HG03095 (cell line): ENCODE results near the gene LEUTX.
"Not testable (repeated sequence)": the region's sequence is repeated elsewhere in the genome, so short reads cannot be mapped to it uniquely, and the experiment has no call there.

Source experiments
- ATAC-seq: cut with Tn5 transposase; IDR thresholded peaks from one replicate; pipeline ENCODE4 v1.9.1; 2021; ENCODE audit warnings: moderate library complexity; ENCODE audit not compliant: unreplicated experiment

LEUTX gene

DNA sequence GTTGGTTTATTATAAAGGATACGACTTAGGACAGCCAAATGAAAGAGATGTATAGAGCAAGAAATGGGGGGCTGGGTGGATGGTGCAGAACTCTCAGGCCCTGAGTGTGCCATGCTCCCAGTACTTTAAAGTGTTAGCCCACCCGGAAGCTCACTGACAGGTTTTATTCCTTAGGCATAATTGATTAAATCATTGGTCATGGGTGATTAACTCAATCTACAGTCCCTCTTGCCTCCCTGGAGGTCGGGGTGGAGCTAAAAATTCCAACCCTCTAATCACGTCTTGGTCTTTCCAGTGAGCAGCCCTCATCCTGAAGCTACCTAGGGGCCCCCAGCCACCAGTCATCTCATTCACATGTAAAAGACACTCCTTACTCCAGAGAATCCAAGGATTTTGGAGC lies 9.9 kb upstream of the LEUTX start:
- ATAC-seq: no peak

DNA sequence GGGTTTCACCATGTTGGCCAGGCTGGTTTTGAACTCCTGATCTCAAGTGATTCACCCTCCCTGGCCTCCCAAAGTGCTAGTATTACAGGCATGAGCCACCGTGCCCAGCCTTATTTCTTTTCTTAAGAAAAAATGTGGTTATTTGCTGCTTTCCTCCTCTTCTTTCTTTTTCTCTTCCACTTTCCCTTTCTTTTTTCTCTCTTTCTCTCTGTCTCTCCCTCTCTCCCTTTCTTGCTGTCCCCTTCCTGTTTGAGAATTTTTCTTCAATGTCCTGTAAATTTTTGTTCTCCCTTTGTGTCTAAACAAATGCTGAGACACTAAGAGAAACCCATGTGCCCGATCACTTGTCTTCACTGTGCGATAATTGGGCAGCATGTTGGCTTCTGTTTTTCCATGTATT lies 2.2 kb downstream of the LEUTX start:
- ATAC-seq: no peak

DNA sequence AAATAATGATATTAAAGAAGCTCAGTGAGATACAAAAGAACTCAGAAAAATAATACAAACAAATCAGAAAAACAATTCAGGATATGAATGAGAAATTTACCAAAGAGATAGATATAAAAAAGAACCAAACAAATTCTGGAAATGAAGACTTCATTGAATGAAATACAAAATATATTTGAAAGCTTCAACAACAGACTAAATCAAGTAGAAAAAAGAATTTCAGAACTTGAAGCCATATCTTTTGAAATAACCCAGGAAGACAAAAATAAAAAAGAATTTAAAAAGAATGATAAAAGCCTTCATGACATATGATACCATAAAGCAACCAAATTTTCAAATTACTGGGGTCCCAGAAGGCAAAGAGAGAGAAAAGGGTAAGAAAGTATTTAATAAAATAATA lies 9.6 kb downstream of the LEUTX start:
- ATAC-seq: no peak

DNA sequence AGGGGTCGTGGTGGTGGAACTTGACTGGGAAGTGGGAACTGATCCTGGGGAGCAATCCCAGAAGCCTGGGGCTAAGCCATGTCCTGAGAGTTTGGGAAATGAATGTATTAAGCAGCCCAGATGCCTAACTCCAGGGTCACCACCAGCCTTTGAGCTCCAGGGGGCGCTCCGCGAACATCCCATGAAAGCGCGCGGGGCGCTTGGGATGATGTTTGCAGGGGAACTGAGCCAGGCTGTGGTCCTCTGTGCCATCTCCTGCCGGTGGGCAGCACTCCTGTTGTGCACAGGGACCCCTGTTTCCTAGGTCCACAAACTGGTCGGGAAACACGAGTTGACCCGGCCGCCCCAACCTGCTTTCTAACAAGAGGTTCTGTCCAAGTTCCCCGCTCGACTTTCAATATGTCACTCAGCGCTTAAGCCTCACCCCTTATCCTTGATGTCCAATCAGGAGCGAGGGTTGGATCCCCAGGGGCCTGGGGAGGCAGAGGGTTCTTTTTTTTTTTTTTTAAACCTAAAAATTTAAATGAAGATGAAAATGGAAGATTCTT lies 14.4 kb downstream of the LEUTX start:
- no peak for ATAC-seq

DNA sequence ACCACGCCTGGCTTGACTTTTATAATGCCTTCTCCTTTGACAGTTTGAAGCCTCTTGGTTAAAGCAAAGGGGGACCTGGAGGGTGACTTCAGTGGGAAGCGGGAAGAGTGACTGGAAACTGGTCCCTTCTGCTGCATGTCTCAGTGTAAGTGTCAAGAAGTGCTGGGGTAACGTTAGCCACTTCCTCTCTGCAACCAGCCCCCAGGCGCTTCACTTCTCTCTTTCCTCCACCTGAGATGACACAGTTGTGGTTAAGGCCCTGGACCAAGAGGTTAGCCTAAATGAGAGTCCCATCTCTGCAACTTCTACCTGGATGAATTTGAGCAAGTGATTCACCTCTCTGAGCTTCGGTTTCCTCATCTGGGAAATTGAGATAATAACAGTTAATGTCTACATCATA lies 16.3 kb downstream of the LEUTX start:
- no peak for ATAC-seq

- no peak for ATAC-seq
Observed at GRCh38 chr19:39796000-39796498, 17.4 kb downstream of the LEUTX start.

DNA sequence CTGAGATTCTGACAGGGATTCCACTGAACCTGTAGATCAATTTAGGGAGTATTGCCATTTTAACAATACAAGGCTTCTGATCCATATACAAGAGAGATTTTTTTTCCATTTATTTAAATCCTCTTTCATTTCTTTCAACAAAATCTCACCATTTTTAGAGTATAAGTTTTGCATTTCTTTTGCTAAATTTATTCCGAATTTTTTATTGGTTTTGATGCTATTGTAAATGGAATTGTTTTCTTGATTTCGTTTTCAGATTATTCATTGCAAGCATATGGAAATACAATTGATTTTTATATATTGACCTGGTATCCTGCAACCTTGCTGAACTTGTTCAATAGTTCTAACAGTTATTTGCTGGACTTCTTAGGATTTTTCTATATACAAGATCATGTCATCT lies 18.4 kb downstream of the LEUTX start:
- no peak for ATAC-seq

GRCh38 chr19:39802958-39803357 lies 24.3 kb downstream of the LEUTX start:
- ATAC-seq: no peak

- ATAC-seq: no peak
Observed at GRCh38 chr19:39805104-39805503, 26.4 kb downstream of the LEUTX start.

DNA sequence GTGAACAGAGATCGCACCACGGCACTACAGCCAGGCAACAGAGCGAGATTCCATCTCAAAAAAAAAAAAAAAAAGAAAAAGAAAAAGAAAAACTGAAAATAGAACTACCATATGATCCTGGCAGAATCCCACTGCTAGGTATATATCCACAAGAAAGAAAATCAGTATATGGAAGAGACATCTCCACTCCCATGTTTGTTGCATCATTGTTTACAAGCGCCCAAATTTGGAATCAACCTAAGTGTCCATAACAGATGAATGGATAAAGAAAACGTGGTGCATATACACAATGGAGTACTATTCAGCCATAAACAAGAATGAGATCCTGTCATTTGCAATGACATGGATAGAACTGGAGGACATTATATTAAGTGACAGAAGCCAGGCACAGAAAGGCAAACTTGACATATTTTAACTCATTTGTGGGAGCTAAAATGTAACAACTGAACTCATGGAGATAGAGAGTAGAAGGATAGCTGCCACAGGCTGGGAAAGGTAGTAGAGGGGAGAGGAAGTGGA lies 29.3 kb downstream of the LEUTX start:
- no peak for ATAC-seq

- ATAC-seq: not testable (repeated sequence)
Observed at GRCh38 chr19:39808688-39809087, 30.0 kb downstream of the LEUTX start.

DNA sequence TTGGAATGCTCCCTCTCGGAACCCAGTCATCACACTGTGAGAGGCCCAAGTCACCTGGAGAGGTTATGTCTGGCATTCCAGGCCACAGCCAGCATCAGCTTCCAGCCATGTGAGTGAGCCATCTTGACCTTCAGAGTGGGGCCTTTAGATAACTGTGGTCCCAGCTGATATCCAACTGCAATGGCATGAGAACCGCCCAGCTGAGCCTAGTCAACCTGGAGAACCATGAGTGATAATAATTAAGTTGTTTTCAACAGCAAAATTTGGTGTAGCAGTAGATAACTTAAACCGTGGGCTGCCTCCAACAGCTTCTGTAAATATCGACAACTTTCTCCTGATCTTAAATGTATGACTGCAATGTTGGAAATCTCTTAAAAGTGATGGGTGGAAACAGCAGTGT lies 30.7 kb downstream of the LEUTX start:
- no peak for ATAC-seq

DNA sequence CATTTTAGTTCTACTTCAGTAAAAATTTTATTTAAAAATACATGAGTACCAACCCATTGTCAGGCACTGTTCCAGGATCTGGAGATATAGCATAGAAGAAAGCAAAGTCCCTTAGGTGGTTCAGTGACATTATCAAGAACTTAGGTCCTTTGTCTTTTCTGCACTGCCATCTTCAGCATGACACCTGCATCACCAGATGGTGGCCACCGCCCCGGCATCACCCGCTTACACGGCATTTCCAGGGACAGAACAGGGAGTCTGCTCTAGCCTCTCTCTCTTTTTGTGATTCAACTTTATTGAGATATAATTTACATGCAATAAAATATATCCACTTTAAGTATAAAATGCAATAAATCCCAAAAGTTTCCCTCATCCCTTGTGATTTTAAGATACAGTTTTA lies 31.8 kb downstream of the LEUTX start:
- no peak for ATAC-seq

GRCh38 chr19:39811064-39811463 lies 32.4 kb downstream of the LEUTX start:
- ATAC-seq: no peak

- ATAC-seq: no peak
Observed at GRCh38 chr19:39813264-39813993, 34.8 kb downstream of the LEUTX start.

- not testable (repeated sequence) for ATAC-seq
Observed at GRCh38 chr19:39814111-39814510, 35.5 kb downstream of the LEUTX start.

DNA sequence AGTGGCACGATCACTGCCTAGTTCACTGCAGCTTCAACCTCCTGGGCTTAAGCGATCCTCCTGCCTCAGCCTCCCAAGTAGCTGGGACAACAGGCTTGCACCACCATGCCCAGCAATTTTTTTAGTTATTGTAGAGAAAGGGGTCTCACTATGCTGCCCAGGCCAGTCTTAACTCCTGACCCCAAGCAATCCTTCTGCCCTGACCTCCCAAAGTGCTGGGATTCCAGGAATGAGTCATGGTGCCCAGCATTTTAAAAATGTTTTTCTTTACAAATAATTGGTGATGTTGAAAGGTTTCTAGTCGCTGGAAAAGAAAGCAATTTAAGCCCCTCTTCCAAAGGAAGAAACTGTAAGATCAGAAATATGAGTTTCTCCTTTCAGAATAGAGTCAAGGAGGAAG lies 35.9 kb downstream of the LEUTX start:
- no peak for ATAC-seq

GRCh38 chr19:39816287-39817048 lies 37.8 kb downstream of the LEUTX start:
- ATAC-seq: no peak

DNA sequence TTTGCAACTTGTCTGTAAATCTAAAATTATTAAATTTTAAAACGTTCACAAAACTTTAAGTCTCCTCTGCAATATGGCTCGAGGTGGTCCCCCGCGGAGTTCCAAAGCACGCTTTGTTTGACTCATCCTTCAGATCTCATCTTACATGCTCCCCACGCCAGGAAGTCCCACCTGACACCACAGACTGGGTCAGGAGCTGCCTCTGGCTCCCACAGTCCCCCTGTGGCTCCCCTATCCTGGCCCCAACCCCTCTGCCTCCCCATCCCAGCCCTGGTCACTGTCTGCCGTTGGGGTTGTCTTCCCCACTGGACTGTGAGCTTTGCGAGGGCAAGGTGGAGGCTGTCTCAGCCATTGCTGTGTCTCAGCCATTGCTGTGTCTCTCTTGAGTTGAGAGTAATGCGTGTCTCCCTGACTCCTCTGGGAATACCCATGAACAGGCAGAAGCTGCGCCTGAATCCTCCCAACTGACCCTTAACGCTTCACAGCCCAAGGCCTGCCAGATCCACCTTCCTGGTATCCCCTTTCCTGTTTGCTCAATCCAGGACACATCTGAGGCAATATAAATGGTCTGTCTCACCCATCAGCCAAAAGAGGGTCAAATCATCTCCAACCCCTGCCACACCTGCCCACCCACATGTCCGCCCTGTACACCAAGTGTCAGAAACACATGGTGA lies 39.4 kb downstream of the LEUTX start:
- ATAC-seq: no peak

GRCh38 chr19:39818626-39819097 lies 40.0 kb downstream of the LEUTX start:
- ATAC-seq: peak; percentile 57

- ATAC-seq: no peak
Observed at GRCh38 chr19:39819786-39820185, 41.1 kb downstream of the LEUTX start.
